ENCODE results near the gene UBAP2L.
"Not testable (repeated sequence)": the region's sequence is repeated elsewhere in the genome, so short reads cannot be mapped to it uniquely, and the experiment has no call there.

UBAP2L gene

DNA sequence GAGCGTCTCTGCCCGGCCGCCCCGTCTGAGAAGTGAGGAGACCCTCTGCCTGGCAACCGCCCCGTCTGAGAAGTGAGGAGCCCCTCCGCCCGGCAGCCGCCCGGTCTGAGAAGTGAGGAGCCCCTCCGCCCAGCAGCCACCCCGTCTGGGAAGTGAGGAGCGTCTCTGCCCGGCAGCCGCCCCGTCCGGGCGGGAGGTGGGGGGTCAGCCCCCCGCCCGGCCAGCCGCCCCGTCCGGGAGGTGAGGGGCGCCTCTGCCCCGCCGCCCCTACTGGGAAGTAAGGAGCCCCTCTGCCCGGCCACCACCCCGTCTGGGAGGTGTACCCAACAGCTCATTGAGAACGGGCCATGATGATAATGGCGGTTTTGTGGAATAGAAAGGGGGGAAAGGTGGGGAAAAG lies 66.8 kb downstream of the UBAP2L start:
- not testable (repeated sequence) for H3K27me3 ChIP-seq (ENCODE audit: control insufficient read depth, insufficient read depth, low read length); H3K27ac ChIP-seq (ENCODE audit: low read depth, low read length); H3K9ac ChIP-seq (ENCODE audit: low read depth, low read length); H3K36me3 ChIP-seq (ENCODE audit: control insufficient read depth, insufficient read depth, low read length); H3K9me3 ChIP-seq (ENCODE audit: control insufficient read depth, insufficient read depth, low read length); H3K4me3 ChIP-seq (ENCODE audit: low read depth, low read length); H3K4me1 ChIP-seq (ENCODE audit: control insufficient read depth, insufficient read depth, low read length)

DNA sequence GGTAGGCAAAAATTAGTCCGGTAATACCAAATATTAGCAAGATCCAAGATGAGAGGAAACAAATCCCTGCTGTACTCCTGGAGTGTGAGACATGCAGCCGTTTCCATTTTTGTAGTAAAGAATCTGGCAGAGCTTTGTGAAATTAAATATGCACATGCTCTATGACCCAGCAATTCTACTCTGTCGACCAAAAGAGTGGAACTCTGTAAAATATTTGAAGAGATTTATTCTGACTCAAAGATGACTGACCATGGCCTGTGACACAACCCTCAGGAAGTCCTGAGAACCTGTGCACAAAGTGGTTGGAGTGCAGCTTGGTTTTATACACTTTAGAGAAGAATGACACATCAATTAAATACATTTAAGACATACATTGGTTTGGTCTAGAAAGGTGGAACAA lies 67.9 kb downstream of the UBAP2L start:
- no peaks in the 10 kb centered on the region for H3K36me3 ChIP-seq (ENCODE audit: control insufficient read depth, insufficient read depth, low read length)
- no peak overlapping the region for H3K9ac ChIP-seq (ENCODE audit: low read depth, low read length)
- no peak overlapping the region for H3K4me3 ChIP-seq (ENCODE audit: low read depth, low read length)
- H3K4me1 ChIP-seq (ENCODE audit: control insufficient read depth, insufficient read depth, low read length): no peaks in the 10 kb centered on the region
- peaks cover 5% of the 10 kb centered on the region; the same call in 1 of the 2 replicates for H3K9me3 ChIP-seq (ENCODE audit: control insufficient read depth, insufficient read depth, low read length)
- H3K27ac ChIP-seq (ENCODE audit: low read depth, low read length): no peak overlapping the region
- no peaks in the 10 kb centered on the region for H3K27me3 ChIP-seq (ENCODE audit: control insufficient read depth, insufficient read depth, low read length)

DNA sequence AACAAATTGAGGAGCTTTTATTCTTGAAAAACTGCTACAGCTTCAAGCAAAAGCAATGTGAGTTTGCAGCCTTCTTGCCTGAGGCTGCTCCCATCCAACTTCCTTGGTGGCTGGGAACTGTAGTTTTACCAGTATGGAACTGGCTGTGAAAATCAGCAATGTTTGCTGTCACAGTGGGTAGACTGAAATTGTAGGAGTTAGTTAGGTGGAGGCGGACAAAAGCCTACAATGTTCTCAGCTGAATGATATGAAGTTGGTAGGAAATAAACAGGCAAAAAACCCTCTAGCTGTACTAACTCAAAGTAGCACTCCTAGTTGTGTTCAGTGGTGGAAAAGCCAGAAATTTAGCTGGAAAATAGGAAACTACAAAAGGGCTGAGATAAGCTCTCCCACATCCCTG lies 70.2 kb downstream of the UBAP2L start:
- Histone ChIP-seq H3K36me3 (ENCODE audit: control insufficient read depth, insufficient read depth, low read length) (no peaks in the 10 kb centered on the region), H3K9ac (ENCODE audit: low read depth, low read length) (no peak overlapping the region), H3K4me1 (ENCODE audit: control insufficient read depth, insufficient read depth, low read length) (no peaks in the 10 kb centered on the region), H3K27me3 (ENCODE audit: control insufficient read depth, insufficient read depth, low read length) (no peaks in the 10 kb centered on the region), H3K27ac (ENCODE audit: low read depth, low read length) (no peak overlapping the region), H3K4me3 (ENCODE audit: low read depth, low read length) (no peak overlapping the region), H3K9me3 (ENCODE audit: control insufficient read depth, insufficient read depth, low read length) (no peaks in the 10 kb centered on the region; the same call in none of the 2 replicates)

DNA sequence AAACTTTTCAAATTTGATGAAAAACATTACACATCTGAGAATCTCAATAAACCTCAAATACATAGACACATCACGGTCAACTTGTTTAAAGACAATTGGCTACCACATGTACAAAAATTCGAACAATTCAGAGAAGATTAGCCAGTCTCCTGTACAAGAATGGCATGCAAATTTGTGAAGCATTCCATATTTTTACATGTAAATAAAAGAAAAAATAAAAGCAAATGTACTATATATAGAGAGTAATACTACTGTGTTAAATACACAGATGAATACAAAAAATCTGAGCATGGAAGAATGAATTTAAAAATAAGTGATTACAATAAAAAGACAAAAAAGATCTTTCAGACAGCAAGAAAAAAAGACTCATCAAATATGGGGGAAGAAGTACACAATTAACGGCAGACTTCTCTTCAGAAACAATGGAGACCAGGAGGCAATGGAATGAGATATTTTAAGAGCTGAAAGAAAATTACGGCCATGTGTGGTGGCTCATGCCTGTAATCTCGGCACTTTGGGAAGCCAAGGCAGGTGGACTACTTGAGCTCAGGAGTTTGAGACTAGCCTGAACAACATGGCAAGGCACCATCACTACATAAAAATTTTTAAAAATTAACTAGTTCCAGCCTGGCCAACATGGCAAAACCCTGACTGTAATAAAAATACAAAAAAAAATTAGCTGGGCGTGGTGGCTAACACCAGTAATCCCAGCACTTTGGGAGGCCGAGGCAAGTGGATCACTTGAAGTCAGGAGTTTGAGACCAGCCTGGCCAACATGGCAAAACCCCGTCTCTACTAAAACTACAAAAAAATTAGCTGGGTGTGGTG lies 74.9 kb downstream of the UBAP2L start:
- no peaks in the 10 kb centered on the region for H3K36me3 ChIP-seq (ENCODE audit: control insufficient read depth, insufficient read depth, low read length)
- H3K9me3 ChIP-seq (ENCODE audit: control insufficient read depth, insufficient read depth, low read length): no peaks in the 10 kb centered on the region; the same call in 1 of the 2 replicates

DNA sequence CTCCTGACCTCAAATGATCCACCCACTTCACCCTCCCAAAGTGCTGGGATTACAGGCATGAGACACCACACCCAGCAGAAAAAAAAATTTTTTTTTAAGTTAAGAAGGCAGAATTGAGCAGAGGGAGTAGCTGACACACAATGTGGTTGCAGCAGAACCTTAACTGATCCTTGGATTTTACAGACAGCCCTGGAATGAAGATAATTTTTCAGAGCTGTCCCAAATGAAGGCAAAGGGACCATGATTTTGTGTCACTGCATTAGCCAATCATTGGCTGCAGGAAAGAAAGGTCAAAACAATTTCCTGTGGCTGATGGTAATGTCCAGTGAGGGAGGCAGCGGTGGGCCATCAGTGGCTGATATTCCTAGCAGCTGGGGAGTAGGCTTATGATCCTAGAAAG lies 80.8 kb downstream of the UBAP2L start:
- Histone ChIP-seq H3K4me1 (ENCODE audit: control insufficient read depth, insufficient read depth, low read length) (no peaks in the 10 kb centered on the region), H3K27me3 (ENCODE audit: control insufficient read depth, insufficient read depth, low read length) (no peaks in the 10 kb centered on the region), H3K36me3 (ENCODE audit: control insufficient read depth, insufficient read depth, low read length) (no peaks in the 10 kb centered on the region), H3K4me3 (ENCODE audit: low read depth, low read length) (no peak overlapping the region), H3K27ac (ENCODE audit: low read depth, low read length) (no peak overlapping the region), H3K9ac (ENCODE audit: low read depth, low read length) (no peak overlapping the region), H3K9me3 (ENCODE audit: control insufficient read depth, insufficient read depth, low read length) (no peaks in the 10 kb centered on the region; the same call in 1 of the 2 replicates)

More for the DNA sequence above, 74.9 kb downstream of the UBAP2L start:
- Histone ChIP-seq H3K27me3 (ENCODE audit: control insufficient read depth, insufficient read depth, low read length) (no peaks in the 10 kb centered on the region), H3K27ac (ENCODE audit: low read depth, low read length) (no peak overlapping the region), H3K4me3 (ENCODE audit: low read depth, low read length) (no peak overlapping the region), H3K4me1 (ENCODE audit: control insufficient read depth, insufficient read depth, low read length) (no peaks in the 10 kb centered on the region), H3K9ac (ENCODE audit: low read depth, low read length) (no peak overlapping the region)

DNA sequence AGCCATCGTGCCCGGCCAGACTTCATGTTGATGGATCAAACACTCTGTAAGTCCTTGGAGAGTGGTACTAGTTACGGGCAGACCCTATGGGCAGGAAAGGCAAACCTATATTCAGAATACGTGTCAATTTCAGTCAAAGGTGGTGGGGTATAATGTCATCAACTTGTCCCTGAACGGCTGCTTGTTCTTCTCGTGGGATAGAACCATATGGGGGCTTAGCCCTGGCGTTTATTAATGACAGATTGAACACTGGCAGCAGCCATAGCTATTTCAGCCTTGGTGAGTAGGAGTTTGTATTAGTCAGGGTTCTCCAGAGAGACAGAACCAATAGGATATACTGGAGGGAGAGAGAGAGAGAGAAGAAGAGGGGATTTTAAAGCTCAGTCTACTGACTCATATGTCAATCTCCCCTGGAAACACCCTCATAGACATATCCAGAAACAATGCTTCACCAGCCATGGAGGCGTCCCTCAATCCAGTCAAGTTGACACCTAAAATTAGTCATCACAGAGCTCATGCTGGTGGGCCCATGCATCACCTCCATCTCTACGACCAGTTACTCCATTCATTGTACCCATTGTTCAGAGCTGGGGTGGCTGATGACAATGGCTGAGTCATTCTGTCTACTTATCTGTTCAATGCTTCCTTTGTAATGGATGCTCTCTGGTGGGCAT lies 84.0 kb downstream of the UBAP2L start:
- no peaks in the 10 kb centered on the region for H3K4me1 ChIP-seq (ENCODE audit: control insufficient read depth, insufficient read depth, low read length)
- no peak overlapping the region for H3K4me3 ChIP-seq (ENCODE audit: low read depth, low read length)
- H3K27me3 ChIP-seq (ENCODE audit: control insufficient read depth, insufficient read depth, low read length): no peaks in the 10 kb centered on the region

DNA sequence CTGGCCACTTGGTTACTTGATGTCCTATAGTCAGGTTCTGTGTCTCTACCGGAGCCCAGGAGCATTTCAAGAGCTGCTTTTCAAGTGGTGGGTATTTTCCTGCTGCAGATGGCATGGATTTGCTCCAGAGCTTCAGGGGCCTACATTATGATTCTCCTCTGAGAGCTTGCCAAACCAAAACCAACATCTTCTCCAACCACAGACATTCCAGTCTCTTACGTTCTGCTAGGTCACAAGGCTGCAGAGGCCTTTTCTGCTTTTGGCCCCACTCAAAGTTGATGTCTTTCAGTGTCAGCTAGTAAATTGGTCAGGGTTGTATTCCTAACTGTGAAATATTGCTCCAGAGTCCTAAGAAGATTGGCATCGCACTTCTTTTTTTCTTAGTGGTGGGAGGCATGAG lies 85.4 kb downstream of the UBAP2L start:
- Histone ChIP-seq H3K4me3 (ENCODE audit: low read depth, low read length) (no peak overlapping the region), H3K4me1 (ENCODE audit: control insufficient read depth, insufficient read depth, low read length) (no peaks in the 10 kb centered on the region), H3K36me3 (ENCODE audit: control insufficient read depth, insufficient read depth, low read length) (no peaks in the 10 kb centered on the region), H3K27me3 (ENCODE audit: control insufficient read depth, insufficient read depth, low read length) (no peaks in the 10 kb centered on the region), H3K27ac (ENCODE audit: low read depth, low read length) (no peak overlapping the region), H3K9me3 (ENCODE audit: control insufficient read depth, insufficient read depth, low read length) (no peaks in the 10 kb centered on the region), H3K9ac (ENCODE audit: low read depth, low read length) (no peak overlapping the region)

More for the DNA sequence above, 84.0 kb downstream of the UBAP2L start:
- Histone ChIP-seq H3K27ac (ENCODE audit: low read depth, low read length) (no peak overlapping the region), H3K36me3 (ENCODE audit: control insufficient read depth, insufficient read depth, low read length) (no peaks in the 10 kb centered on the region), H3K9ac (ENCODE audit: low read depth, low read length) (no peak overlapping the region), H3K9me3 (ENCODE audit: control insufficient read depth, insufficient read depth, low read length) (no peaks in the 10 kb centered on the region)

DNA sequence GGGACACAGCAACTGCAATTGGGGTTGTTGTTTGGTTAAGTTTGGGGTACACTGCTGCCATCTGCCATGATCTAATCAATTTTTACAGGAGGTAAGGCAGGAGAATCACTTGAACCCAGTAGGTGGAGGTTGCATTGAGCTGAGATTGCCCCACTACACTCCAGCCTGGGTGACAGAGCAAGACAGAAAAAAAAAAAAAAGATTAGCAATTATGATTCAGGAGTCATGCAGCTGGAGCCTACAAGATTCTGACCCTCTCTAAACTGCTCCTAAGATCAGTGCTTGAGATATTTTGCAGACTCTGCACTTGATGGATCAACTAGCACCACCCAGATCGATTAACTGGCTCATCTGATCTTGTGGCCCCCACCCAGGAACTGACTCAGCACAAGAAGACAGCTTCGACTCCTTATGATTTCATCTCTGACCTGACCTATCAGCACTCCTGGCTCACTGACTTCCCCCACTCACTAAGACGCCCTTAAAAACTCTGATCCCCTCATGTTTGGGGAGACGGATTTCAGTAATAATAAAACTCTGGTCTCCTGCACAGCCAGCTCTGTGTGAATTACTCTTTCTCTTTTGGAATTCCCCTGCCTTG lies 87.0 kb downstream of the UBAP2L start:
- not testable (repeated sequence) for H3K4me1 ChIP-seq (ENCODE audit: control insufficient read depth, insufficient read depth, low read length); H3K9ac ChIP-seq (ENCODE audit: low read depth, low read length); H3K4me3 ChIP-seq (ENCODE audit: low read depth, low read length); H3K27me3 ChIP-seq (ENCODE audit: control insufficient read depth, insufficient read depth, low read length); H3K9me3 ChIP-seq (ENCODE audit: control insufficient read depth, insufficient read depth, low read length); H3K27ac ChIP-seq (ENCODE audit: low read depth, low read length); H3K36me3 ChIP-seq (ENCODE audit: control insufficient read depth, insufficient read depth, low read length)

DNA sequence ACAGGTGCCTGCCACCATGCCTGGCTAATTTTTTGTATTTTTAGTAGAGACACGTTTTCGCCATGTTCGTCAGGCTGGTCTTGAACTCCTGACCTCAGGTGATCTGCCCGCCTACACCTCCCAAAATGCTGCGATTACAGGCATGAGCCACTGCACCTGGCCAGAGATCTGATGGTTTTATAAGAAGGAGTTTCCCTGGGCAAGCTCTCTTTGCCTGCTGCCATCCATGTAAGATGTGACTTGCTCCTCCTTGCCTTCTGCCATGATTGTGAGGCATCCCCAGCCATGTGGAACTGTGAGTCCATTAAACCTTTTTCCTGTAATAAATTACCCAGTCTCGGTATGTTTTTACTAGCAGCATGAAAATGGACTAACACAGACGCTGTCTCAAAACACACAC lies 88.4 kb downstream of the UBAP2L start:
- H3K9me3 ChIP-seq (ENCODE audit: control insufficient read depth, insufficient read depth, low read length); H3K4me3 ChIP-seq (ENCODE audit: low read depth, low read length); H3K9ac ChIP-seq (ENCODE audit: low read depth, low read length); H3K27ac ChIP-seq (ENCODE audit: low read depth, low read length); H3K27me3 ChIP-seq (ENCODE audit: control insufficient read depth, insufficient read depth, low read length); H3K36me3 ChIP-seq (ENCODE audit: control insufficient read depth, insufficient read depth, low read length); H3K4me1 ChIP-seq (ENCODE audit: control insufficient read depth, insufficient read depth, low read length): not testable (repeated sequence)

DNA sequence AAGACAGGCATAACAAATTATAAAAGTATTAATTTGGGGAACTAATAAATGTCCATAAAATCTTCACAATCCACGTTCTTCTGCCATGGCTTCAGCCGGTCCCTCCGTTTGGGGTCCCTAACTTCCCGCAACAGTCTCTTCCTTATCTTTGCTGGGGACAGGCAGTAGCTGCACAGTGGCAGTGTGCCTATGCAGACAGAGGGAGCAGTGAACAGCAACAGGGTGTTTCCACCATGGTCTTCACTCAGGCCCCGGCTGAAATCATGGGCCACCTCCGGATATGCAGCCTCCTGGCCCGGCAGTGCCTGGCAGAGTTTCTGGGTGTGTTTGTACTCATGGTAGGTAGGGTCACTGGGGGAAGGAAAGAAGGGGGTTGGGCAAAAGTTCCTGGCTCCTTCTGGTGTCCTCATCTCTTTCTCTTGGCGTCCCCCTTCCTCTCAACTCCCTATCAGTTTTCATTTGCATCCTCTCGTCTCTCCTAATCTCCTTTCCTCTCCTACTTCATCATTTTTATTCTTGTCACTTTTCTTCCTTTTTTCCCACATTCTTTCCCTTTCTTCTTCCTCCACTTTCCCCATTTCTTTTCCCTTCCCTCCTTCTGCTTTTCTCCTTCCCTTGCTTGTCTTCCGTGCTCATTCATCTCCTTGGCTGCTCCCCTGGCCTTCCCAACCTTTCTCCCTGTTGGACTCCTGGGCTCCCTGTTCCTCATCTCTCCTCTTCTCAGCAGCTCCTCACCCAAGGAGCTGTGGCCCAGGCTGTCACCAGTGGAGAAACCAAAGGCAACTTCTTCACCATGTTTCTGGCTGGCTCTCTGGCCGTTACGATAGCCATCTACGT lies 91.7 kb downstream of the UBAP2L start:
- not testable (repeated sequence) for H3K4me1 ChIP-seq (ENCODE audit: control insufficient read depth, insufficient read depth, low read length); H3K36me3 ChIP-seq (ENCODE audit: control insufficient read depth, insufficient read depth, low read length); H3K27ac ChIP-seq (ENCODE audit: low read depth, low read length); H3K9me3 ChIP-seq (ENCODE audit: control insufficient read depth, insufficient read depth, low read length); H3K9ac ChIP-seq (ENCODE audit: low read depth, low read length); H3K4me3 ChIP-seq (ENCODE audit: low read depth, low read length); H3K27me3 ChIP-seq (ENCODE audit: control insufficient read depth, insufficient read depth, low read length)

Measured in HUES48 (cell line).